ENCODE measurements around the gene MTX1.

Gene MTX1

DNA sequence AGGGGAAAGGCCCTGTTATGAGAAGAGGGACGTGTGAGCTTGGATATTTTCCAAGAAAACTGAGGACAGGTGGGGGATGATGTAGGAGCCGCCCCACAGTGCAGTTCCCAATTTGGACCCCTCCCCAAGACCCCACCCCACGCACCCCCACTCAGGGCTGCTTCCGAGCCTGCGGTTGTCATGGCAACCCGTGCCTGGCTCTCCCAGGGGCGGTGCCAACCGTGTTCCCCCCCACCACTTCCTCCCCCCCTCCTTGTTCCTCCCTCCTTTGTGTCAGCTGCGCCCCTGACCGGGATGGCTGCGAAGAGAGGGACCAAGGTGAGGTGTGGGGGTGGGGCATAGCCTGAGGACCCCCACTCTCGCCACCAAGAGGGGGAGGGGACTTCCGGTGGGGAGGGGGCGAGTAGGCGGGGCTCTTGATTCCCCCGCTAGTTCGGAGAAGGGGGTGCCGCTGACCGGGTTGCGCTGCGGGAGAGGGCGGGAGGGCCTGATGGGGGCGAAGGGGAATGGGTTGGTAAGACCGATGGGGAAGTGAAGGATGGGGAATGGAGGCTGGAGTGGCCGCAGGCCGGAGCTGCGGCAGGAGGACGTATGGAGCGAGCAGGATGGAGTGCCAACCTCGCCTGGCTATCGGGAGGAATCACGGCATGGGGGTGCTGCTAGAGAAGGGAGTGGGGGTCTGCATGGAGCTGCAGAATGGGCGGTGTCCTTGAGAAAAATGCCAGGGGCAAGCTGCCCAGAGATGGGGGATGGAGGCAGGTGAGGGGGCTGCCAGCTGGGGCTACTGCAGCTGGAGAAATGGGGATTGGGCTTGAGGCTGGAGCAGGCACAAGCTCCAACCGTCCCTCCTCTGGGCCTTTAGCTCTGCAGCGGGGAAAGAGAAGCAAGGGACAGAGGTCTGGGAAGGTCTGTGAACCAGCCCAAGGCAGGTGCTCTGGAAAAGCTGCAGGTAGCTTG lies 33.9 kb upstream of the MTX1 start:
- DNase-seq (ENCODE audit: low read depth): no peak

DNA sequence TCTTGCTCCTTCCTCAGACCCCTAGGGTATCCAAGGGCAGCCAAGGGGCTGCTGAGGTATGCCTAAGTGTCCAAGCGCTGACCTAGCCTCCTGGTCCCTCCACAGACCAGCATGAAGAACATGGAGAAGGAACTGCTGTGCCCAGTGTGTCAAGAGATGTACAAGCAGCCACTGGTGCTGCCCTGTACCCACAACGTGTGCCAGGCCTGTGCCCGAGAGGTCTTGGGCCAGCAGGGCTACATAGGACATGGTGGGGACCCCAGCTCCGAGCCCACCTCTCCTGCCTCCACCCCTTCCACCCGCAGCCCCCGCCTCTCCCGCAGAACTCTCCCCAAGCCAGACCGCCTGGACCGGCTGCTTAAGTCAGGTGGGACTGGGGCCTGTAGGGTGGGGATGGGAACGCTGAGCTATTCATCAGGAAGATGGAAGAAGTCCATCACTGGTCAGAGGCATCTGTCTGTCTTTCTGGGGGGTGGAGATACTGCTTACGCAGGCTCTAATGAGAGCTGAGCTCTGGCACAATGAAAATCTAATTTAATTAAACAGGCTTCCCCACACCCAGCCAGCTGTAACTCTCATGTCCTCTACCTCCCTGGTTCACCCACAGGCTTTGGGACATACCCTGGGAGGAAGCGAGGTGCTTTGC lies 33.1 kb upstream of the MTX1 start:
- no peak for DNase-seq (ENCODE audit: low read depth)

DNA sequence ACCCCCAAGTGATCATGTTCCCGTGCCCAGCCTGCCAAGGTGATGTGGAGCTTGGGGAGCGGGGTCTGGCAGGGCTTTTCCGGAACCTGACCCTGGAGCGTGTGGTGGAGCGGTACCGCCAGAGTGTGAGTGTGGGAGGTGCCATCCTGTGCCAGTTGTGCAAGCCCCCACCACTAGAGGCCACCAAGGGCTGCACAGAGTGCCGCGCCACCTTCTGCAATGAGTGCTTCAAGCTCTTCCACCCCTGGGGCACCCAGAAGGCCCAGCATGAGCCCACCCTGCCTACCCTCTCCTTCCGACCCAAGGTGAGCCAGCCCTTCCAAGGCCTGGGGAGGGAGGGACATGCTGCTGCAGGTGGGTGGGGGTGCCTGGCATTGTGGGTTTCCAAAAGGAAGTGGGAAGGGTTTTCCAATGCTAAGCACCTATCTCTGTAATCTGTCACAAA lies 32.5 kb upstream of the MTX1 start:
- no peak for DNase-seq (ENCODE audit: low read depth)

DNA sequence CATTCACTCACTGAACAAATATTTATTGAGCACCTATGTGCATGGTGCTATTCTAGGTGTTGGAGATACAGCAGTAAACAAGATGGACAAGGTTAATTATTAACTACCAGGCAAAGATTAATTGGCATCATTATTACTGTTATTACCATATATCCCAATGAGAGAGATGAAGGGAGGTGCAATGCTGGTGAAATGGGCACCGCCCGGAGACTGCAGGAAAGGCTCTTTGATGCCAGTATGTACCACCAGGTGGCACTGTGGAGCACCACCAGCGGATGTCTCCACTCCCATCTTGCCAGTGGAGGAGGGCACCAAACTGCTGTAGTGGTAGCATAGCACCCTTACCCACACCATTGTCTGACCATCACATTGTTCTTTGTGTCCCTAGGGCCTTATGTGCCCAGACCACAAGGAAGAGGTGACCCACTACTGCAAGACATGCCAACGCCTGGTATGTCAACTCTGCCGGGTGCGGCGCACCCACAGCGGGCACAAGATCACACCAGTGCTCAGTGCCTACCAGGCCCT lies 31.9 kb upstream of the MTX1 start:
- peak; percentile 81 for DNase-seq (ENCODE audit: low read depth)

DNA sequence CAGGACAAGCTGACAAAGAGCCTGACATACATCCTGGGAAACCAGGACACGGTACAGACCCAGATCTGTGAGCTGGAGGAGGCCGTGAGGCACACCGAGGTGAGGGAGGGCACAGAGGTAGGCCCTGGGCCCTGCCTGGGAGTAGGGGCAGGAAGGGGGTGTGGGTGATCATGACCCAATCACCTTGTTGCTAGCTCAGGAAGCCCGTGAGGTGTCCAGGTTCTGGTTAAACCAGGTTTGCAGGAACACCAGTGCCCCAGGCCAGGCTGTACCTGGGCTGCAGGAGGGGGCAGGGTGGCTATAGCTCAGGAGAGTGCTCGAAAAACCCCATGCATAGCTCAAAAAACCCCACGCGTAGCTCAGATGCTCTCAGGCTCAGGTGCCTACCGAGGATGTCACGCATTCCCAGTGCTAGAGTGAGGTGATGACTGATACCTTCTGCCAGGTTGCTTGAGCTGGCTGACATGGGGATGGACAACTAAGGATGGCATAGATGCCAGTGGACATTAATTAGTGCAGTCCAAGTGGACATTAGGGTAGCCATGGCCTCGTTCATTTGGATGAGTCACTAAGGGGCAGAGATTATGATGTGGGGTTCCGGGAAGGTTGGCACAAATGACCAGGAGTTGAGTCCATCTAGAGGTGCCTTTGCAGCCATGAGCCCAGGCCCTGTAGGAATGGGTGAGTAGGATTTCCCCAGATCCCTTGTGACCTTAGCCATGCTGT lies 31.1 kb upstream of the MTX1 start:
- DNase-seq (ENCODE audit: low read depth): no peak

DNA sequence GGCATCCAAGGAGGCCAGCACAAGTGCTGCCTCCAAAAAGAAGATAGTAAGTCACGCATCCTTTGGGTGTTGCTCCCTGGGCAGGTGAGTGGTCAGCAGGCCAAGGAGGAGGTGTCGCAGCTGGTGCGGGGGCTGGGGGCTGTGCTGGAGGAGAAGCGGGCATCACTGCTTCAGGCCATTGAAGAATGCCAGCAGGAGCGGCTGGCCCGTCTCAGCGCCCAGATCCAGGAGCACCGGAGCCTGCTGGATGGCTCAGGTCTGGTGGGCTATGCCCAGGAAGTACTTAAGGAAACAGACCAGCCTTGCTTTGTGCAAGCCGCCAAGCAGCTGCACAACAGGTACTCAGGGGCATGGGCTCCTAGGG lies 30.6 kb upstream of the MTX1 start:
- no peak for DNase-seq (ENCODE audit: low read depth)

DNA sequence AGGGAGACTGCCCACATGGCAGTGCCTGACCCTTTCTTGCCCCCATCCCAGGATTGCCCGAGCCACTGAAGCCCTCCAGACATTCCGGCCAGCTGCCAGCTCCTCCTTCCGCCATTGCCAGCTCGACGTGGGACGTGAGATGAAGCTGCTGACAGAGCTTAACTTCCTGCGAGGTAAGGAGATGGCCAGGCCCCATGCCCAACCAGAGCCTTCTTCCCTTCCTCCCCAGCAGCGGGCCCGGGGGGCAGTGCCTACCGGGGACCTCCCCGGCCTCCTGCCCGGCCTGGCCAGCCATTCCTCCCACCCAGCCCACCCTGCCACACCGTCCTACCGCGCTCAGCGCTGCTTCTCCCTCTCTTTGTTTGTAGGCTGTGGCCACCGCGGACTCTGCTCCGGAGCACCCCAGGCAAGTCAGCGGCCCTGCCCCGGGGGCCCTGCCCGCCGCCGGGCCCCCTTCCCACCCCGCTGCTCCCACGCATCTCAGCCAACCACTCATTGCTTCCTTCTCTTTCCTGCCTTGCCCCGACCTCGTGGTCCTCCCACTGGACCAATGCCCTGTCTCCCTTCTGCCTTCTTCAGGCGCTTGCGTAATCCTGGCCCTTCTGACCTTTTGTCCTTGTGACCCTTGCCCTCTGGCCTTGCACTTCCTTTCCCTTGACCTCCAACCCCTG lies 29.9 kb upstream of the MTX1 start:
- no peak for DNase-seq (ENCODE audit: low read depth)

DNA sequence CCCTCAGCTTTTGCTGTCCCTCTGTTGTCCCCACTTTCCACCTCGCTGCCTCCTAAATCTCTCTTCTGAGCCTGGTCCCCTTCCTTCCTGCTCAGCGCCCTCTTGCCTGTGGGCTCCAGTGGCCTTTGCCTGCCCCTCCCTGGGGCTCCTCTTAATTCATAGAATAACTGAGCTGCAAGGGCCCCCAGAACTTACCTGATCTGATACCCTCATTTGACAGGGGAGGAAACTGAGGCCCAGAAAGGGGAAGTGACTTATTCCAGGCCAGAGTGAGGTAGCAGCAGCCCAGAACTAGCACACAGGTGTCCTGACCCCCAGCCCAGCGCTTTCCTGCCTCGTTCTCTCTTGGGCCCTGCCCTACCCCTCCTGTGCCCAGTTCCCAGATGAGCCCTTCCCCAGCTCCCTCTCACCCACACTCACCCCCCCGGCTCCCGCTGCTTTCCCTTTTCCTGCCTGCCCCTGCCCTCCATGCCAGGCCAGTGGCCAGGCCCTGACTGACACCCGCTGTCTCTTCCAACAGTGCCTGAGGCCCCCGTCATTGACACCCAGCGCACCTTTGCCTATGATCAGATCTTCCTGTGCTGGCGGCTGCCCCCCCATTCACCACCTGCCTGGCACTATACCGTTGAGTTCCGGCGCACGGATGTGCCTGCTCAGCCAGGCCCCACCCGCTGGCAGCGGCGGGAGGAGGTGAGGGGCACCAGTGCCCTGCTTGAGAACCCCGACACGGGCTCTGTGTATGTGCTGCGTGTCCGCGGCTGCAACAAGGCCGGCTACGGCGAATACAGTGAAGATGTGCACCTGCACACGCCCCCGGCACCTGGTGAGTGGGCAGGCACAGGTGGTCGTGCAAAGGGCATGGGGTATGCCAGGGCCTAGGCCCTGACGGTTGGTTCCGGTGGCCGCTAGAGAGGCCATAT lies 29.1 kb upstream of the MTX1 start:
- DNase-seq (ENCODE audit: low read depth): no peak

DNA sequence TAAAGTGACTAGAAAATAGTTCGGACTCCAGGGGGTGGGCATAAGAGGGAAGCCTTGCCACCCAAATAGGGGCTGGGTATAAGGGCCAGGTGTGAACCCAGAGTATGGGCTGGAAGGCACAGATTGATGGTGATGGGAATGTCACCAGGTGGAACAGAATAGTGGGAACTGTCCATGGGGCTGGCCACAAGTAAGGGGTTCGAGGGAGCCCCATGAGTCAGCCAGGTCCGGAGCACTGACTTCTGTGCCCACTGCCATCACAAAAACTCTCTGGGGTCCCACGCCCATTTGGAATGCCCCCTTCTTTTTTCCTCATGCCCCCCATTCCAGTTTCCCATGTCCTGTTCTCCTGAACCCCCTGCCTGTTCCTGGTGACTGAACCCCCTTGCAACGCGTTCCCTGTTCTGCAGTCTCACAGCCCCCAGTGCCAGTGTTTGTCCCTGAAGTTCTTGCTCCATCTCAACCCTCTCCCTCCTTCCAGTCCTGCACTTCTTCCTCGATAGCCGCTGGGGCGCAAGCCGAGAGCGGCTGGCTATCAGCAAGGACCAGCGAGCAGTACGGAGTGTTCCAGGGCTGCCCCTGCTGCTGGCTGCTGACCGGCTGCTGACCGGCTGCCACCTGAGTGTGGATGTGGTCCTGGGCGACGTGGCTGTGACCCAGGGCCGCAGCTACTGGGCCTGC lies 27.0 kb upstream of the MTX1 start:
- no peak for DNase-seq (ENCODE audit: low read depth)

DNA sequence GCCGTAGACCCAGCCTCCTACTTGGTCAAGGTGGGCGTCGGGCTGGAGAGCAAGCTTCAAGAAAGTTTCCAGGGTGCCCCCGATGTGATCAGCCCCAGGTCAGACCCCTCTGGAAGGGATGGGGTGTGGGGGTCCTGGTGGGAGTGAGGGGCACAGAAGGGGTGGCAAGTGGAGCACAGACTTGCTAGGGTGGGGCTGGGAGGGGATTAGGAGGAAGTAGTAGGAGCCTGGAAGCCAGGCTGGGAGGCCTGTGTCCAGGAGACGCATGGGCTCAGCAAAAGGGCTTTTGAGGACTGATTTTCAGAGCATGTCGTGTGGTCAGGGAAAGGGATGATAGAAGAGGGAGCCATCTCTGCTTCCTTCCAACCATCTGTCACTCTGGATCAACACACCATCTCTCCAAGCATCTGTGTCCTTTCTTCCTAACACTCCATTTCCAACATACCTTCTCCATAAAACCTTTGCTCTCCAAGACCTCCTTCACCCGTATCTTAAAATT lies 26.4 kb upstream of the MTX1 start:
- DNase-seq (ENCODE audit: low read depth): no peak

DNA sequence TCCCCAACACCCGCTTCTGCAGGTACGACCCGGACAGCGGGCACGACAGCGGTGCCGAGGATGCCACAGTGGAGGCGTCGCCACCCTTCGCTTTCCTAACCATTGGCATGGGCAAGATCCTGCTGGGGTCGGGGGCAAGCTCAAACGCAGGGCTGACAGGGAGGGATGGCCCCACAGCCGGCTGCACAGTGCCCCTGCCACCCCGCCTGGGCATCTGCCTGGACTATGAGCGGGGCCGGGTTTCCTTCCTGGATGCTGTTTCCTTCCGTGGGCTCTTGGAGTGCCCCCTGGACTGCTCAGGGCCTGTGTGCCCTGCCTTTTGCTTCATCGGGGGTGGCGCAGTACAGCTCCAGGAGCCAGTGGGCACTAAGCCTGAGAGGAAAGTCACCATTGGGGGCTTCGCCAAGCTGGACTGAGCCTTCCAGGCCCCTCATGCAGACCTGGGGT lies 24.7 kb upstream of the MTX1 start:
- DNase-seq (ENCODE audit: low read depth): no peak

DNA sequence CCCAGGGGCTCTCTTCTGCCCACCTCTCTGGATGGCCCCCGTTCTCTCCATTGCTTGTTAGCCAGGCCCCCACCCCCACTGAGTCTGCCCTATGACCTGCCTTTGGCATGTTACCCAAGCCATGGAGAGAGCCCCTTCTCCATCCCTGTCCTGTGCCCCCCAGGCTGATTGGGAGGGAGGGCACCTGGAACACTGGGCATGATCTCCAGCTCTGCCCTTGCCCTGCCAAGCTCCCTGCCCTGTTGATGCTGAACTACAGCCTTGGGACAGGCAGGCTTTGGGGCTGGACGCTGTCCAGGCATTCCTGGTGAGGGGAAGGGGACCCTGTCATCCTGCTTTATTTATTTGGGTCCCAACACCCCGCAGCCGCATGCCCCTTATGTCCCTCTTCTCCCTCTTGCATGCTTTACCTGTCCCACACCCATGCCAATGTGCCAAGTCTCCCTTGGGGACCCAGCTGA lies 24.1 kb upstream of the MTX1 start:
- DNase-seq (ENCODE audit: low read depth): no peak

DNA sequence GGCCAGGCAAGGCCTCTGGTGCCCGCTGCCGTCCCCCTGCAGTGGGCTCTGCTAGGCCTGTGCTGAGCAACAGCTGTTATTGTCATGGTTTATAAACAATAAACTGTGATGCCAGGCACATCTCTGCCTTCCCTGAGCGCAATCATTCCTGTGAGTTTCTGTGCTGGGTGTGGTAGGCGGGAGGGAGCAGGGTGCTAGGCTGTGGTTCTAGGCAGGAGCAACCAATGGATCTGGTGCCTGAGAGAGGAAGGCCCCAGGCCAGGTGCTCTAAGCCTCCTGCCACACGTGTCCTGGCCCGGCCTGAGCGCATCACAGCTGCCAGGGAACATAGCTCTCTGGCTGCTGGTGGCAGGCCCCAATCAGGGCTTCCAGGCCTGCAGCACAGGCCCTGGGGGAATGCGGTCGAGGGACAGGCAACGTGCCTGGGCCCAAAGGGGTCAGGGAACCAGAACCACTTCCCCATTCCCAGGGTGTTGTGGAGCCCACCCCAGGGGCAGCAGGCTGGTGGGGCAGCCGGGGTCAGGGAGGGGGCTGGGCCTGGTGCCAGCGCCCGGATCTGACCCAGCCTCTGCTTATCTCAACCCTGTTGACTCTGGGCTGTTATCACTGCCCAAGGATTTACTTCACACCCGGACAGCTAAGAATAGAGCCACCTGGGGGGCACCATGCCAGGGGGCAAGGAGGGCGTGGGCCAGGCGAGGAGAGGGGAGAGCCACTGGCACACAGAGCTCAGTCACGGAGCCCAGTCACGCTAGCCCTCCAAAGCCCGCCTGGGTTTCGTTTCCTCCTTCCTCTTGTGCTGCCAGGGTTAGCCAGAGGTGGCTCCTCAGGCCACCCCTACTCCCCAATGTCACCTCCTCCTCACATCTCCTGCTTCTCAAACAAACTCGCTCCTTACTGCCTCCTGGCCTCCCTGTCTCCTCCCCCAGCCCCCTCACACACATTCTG lies 23.4 kb upstream of the MTX1 start:
- DNase-seq (ENCODE audit: low read depth): no peak

DNA sequence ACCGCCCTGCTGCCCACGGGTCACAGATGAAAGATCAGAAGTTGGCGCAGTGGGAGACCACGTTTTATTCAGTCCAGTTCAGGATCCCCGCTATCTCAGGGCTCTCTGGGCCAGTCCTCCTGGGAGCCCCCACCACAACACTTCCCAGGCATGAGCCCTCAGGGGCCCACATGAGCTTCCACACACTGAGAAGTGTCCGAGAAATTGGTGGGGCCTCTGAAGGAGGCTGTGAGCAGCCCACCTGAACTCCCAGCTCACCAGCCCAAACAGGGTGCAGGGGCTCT lies 22.8 kb upstream of the MTX1 start:
- DNase-seq (ENCODE audit: low read depth): no peak

DNA sequence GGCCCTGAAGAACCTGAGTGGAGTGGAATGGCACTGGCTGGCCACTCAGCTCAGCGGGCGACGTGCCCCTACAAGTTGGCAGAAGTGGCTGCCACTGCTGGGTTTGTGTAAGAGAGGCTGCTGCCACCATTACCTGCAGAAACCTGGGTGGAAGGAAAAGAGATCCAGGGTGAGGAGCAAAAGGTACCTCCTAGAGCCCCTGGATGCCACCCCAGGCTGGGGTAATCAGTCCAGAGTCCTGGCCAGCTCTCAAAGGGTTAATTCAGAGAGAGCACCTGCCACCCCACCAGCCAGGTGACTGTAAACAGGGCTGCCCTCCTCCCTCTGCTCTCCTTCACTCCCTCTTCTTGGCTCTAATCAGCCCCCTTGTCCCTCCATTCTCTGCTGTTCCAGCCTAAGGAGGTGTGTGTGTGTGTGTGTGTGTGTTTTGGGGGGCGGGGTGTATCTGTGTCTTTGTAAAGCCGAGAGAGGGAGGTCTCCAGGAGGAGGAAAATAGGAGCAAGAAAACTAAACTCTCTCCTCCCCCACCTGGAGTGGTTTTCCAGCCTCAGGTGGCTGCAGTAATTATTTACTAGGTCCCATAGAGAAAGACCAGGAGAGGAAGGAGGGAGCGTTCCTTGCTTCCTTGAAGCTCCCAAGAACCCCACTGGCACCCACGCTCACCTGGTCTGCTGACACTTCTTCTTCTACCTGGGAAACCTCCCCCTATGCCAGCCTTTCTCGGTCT lies 22.3 kb upstream of the MTX1 start:
- DNase-seq (ENCODE audit: low read depth): no peak

DNA sequence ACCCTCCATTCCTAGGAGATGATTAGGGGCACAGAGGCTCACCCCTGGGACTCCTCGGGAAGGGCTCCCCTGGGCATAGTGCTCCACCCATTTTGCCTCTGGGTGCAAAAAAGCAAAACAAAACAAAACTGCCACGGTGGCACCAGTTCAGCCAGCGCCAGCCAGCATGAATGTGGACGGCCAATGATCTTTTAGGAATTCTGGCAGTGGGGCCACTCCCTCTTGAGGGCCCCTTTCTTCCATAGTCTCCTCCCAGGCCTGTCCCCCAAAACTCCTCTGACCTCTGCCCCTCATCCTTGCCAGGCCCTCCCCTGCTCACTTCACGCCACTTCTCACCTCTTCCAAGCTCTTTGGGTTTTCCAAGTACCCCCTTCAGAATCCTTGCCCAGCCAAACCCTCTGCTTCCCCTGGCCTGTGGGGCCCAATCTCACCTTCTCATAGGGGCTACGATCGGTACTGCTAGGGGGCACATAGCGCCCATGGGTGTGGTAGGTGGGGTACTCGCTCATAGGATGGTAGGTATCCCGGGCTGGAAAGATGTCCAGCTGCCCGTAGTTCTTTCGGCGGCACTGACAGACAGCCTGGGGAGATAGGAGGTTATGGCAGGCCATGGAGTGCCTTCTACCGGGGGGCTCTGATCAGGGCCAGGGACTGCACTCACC lies 21.6 kb upstream of the MTX1 start:
- DNase-seq (ENCODE audit: low read depth): no peak

DNA sequence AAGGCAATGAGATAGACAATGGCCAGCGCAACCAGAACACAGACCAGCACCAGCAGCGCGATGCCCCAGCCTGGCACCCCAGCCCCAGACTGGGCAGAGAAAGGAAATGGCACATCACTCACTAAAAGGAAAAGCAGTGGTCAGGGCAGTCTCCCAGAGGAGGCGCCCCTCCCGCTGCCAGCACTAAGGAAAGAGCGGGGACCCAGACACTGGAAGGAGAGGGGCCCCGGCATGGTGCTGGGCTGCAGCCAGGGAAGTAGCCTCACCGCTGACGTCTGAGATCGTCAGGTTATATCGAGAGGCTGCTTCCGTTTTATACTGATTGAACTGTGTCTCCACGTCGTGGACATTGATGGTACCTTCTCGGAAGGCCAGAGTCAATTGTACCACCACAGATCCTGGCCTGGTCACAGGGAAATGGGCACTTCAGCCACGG lies 21.0 kb upstream of the MTX1 start:
- DNase-seq (ENCODE audit: low read depth): no peak

DNA sequence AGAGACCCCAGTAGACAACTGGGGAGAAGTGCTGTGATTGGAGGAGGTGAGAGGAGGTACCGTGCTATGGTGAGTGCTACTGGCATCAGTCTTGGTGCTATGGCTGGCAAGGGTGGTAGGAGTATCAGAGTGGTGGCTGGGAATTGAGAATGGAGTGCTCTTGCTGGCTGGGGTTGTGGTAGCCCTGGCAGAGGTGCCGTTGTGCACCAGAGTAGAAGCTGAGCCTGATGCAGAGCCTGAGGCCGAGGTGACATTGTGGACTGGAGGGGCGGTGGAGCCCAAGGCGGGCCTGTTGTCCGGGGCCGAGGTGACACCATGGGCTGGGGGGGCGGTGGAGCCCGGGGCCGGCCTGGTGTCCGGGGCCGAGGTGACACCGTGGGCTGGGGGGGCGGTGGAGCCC lies 20.2 kb upstream of the MTX1 start:
- no peak for DNase-seq (ENCODE audit: low read depth)

All from stimulated activated CD8-positive, alpha-beta memory T cell treated with anti-CD3 and anti-CD28 coated beads, Interleukin-7, amount 100 ng/mL, for 24 hours (primary cell).